SK-N-SH treated with all-trans-retinoic acid at 6 μM for 48 hours (cell line): ENCODE data around the gene VSIG4.

Experiments
- CSRNP3 ChIP-seq: fragments of 250-450 bp; sonication (Bioruptor Pico); IDR thresholded peaks from 2 replicates; pipeline ENCODE4 v1.5.1; 2021; ENCODE audit warnings: mild to moderate bottlenecking, moderate library complexity
- GLIS3 ChIP-seq: fragments of 250-450 bp; sonication (Bioruptor Pico); IDR thresholded peaks from 2 replicates; pipeline ENCODE4 v1.5.0; 2020; ENCODE audit warnings: mild to moderate bottlenecking, moderate library complexity
- RARB ChIP-seq: fragments of 250-450 bp; sonication (Bioruptor Pico); IDR thresholded peaks from 2 replicates; pipeline ENCODE4 v1.8.0; 2021; ENCODE audit warnings: mild to moderate bottlenecking, moderate library complexity
- SNAI2 ChIP-seq: fragments of 250-450 bp; sonication (Bioruptor Pico); IDR thresholded peaks from 2 replicates; pipeline ENCODE4 v1.5.0; 2020; ENCODE audit warnings: mild to moderate bottlenecking, moderate library complexity
- ZC3H10 ChIP-seq: fragments of 250-450 bp; sonication (Bioruptor Pico); IDR thresholded peaks from 2 replicates; pipeline ENCODE4 v1.5.1; 2021; ENCODE audit warnings: mild to moderate bottlenecking, moderate library complexity
- ZFP3 ChIP-seq: fragments of 250-450 bp; sonication (Bioruptor Pico); IDR thresholded peaks from 2 replicates; pipeline ENCODE4 v1.5.0; 2020; ENCODE audit warnings: mild to moderate bottlenecking, moderate library complexity
- TF ChIP-seq, protein P1 (sequence below): fragments of 250-450 bp; sonication (Bioruptor Pico); IDR thresholded peaks from 2 replicates; pipeline ENCODE4 v1.8.0; 2020; ENCODE audit warnings: mild to moderate bottlenecking, moderate library complexity, borderline replicate concordance

DNA sequence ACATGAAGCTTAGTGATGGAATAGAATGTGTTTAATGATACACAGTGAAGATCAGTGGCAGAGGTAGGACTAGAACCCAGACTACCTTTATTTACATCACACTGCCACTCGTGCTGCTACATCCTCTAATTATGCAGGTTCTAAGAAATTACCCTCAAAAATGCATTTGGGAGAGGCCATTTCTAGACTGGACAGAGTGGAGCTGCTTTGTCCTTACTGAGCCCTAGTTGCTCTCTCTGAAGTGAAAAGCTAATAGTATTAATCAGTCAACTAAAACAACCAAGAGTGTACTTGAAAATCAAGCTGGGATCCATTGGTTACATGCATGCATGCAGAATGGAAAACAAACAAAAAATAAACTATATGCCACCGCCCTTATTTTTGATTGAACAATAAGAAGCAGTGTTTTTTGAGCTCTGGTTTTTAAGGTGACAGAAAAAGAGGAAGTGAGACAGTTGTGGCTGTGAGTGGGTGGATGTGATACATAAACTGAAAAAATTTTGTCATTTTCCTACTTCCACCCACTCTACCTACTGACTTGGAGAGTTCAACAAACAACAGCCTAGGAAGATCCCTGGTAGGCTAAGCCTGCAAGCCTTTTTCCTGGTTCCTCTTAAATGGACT is 6.8 kb upstream of the VSIG4 start:
- TF ChIP-seq, protein P1, sequence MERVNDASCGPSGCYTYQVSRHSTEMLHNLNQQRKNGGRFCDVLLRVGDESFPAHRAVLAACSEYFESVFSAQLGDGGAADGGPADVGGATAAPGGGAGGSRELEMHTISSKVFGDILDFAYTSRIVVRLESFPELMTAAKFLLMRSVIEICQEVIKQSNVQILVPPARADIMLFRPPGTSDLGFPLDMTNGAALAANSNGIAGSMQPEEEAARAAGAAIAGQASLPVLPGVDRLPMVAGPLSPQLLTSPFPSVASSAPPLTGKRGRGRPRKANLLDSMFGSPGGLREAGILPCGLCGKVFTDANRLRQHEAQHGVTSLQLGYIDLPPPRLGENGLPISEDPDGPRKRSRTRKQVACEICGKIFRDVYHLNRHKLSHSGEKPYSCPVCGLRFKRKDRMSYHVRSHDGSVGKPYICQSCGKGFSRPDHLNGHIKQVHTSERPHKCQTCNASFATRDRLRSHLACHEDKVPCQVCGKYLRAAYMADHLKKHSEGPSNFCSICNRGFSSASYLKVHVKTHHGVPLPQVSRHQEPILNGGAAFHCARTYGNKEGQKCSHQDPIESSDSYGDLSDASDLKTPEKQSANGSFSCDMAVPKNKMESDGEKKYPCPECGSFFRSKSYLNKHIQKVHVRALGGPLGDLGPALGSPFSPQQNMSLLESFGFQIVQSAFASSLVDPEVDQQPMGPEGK (CRISPR knock-in tag), result no peak
- no peak for TF ChIP-seq ZFP3 (CRISPR knock-in tag)
- TF ChIP-seq SNAI2, result no peak
- no peak for TF ChIP-seq CSRNP3
- TF ChIP-seq GLIS3 (CRISPR knock-in tag), result no peak
- TF ChIP-seq ZC3H10 (CRISPR knock-in tag), result no peak
- TF ChIP-seq RARB (CRISPR knock-in tag), result no peak
